Measurements from ENCODE around the gene TSPAN8.

TSPAN8 gene

DNA sequence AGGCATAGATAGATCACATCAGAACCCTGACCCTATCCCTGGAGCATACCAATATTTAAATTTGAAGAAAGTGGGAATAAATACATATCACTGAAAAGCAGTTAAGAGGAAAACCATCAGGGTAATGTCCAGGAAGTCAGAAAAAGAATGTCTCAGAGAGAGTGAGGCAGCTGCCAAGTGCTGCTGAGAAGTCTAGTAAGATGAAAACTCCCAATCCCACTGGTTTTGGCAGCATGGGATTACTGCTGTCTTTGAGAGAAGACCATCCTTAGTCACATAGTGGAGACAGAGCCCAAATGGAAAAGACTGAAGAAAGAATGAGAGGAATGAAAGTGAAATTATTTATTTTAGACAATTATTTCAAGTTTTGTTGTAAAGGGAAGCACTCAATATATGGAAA lies 11.5 kb upstream of the TSPAN8 start:
- TF ChIP-seq SIN3A (IDR thresholded peaks at IDR 0.05; ENCODE audit: borderline replicate concordance, insufficient read depth, low read length) (no peak), POLR2AphosphoS5 (IDR thresholded peaks at IDR 0.05; ENCODE audit: low read depth, low read length) (no peak), TAF1 (IDR thresholded peaks at IDR 0.05; ENCODE audit: borderline replicate concordance, insufficient read depth, low read length) (no peak), FOXP2 (optimal IDR thresholded peaks at IDR 0.05; ENCODE audit: borderline replicate concordance, extremely low read depth, extremely low read length, insufficient read depth) (no peak)
- TF ChIP-seq, protein P1, sequence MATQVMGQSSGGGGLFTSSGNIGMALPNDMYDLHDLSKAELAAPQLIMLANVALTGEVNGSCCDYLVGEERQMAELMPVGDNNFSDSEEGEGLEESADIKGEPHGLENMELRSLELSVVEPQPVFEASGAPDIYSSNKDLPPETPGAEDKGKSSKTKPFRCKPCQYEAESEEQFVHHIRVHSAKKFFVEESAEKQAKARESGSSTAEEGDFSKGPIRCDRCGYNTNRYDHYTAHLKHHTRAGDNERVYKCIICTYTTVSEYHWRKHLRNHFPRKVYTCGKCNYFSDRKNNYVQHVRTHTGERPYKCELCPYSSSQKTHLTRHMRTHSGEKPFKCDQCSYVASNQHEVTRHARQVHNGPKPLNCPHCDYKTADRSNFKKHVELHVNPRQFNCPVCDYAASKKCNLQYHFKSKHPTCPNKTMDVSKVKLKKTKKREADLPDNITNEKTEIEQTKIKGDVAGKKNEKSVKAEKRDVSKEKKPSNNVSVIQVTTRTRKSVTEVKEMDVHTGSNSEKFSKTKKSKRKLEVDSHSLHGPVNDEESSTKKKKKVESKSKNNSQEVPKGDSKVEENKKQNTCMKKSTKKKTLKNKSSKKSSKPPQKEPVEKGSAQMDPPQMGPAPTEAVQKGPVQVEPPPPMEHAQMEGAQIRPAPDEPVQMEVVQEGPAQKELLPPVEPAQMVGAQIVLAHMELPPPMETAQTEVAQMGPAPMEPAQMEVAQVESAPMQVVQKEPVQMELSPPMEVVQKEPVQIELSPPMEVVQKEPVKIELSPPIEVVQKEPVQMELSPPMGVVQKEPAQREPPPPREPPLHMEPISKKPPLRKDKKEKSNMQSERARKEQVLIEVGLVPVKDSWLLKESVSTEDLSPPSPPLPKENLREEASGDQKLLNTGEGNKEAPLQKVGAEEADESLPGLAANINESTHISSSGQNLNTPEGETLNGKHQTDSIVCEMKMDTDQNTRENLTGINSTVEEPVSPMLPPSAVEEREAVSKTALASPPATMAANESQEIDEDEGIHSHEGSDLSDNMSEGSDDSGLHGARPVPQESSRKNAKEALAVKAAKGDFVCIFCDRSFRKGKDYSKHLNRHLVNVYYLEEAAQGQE (IDR thresholded peaks at IDR 0.05; ENCODE audit: insufficient read depth in 1 of 2, low read depth in 2 of 2, low read length in 2 of 2): no peak

DNA sequence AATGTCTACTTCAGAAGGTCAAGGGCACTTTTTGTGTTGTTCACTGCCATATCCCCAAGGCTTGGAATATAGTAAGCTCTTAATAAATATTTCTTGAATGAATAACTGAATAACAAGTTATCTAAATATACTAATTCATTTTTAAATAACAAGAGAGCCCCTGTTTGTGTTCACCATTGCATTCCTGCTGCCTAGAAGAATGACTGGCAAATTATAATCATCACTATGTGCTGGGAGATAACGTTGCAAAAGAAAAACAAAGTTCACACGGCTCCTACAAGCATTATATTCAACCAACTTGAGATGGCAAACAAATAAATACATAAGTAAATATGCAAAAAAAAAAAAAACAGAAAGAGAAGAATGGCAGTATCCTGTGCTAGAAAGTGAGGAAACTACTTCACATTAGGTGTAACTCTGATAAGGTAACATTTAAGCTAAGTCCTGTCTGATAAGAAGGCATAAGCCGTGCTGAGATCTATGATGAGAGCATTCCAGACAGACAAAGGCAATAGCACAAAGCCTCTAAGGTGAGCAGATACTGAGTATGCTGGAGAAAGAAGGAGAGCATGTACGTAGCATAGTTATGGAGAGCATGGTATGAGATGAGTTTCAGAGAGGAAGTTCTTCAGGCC lies 9.2 kb upstream of the TSPAN8 start:
- TF ChIP-seq FOXP2 (optimal IDR thresholded peaks at IDR 0.05; ENCODE audit: borderline replicate concordance, extremely low read depth, extremely low read length, insufficient read depth) (no peak), SIN3A (IDR thresholded peaks at IDR 0.05; ENCODE audit: borderline replicate concordance, insufficient read depth, low read length) (no peak), POLR2AphosphoS5 (IDR thresholded peaks at IDR 0.05; ENCODE audit: low read depth, low read length) (no peak), TAF1 (IDR thresholded peaks at IDR 0.05; ENCODE audit: borderline replicate concordance, insufficient read depth, low read length) (no peak)
- TF ChIP-seq, protein P1 (IDR thresholded peaks at IDR 0.05; ENCODE audit: insufficient read depth in 1 of 2, low read depth in 2 of 2, low read length in 2 of 2): no peak

DNA sequence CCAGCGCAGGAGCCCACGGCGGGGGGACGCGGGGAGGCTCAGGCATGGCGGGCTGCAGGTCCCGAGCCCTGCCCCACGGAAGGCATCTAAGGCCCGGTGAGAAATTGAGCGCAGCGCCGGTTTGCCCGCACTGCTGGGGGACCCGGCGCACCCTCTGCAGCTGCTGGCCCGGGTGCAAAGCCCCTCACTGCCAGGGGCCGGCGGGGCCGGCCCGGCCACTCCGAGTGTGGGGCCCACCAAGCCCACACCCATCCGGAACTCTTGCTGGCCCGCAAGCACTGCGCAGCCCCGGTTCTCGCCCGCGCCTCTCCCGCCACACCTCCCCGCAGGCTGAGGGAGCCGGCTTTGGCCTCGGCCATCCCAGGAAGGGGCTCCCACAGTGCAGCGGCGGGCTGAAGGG lies 8.5 kb upstream of the TSPAN8 start:
- no peak for TF ChIP-seq POLR2AphosphoS5 (IDR thresholded peaks at IDR 0.05; ENCODE audit: low read depth, low read length)

DNA sequence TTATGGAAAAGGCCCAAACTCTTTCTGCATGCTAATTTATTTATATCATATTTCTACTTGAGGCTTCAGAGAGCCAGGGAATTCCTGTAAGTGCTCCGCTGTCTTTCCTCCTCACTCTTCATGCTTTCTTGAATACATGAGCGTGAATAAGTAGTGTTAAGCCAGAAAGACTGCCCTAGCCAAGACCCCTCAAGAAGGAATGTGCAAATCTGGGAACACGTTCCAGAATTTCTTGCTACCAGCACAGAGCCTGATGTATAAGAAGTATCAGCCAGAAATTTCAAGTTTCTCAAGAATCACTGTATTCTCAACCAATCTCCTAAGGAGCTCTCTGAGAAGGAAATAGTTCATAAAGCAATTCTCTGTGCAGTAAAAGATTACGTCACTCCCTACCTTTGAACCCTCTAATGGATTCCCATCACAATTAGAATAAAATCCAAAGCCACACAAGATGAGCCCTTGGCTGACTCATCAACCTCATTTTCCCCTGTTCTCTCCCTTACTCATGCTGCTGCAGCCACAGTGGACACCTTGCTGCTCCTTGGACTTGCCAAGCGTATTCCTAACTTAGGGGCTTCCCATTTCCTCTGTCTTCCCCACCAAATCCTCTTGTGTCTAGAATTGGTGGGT lies 6.9 kb upstream of the TSPAN8 start:
- TF ChIP-seq SIN3A (IDR thresholded peaks at IDR 0.05; ENCODE audit: borderline replicate concordance, insufficient read depth, low read length) (no peak), TAF1 (IDR thresholded peaks at IDR 0.05; ENCODE audit: borderline replicate concordance, insufficient read depth, low read length) (no peak), FOXP2 (optimal IDR thresholded peaks at IDR 0.05; ENCODE audit: borderline replicate concordance, extremely low read depth, extremely low read length, insufficient read depth) (no peak), POLR2AphosphoS5 (IDR thresholded peaks at IDR 0.05; ENCODE audit: low read depth, low read length) (no peak)
- TF ChIP-seq, protein P1 (IDR thresholded peaks at IDR 0.05; ENCODE audit: insufficient read depth in 1 of 2, low read depth in 2 of 2, low read length in 2 of 2): no peak

DNA sequence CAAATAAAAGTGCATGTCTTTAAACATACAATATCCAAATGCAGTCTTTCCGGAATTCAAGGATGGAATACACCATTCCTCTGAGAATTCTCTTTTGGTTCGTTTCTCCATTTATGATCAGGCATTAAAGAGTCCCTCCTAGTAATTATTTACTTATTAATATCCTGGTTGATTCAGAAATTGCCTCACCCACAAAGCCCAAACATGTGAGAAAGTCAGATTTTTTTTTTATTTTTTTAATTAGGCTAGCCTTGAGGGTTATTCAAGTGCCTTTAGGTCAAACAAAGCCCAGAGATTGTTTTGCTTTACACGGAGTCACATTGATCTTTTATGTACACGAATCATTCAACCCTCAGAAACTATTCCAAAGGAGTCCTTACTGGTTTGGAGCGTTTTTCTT lies 6.4 kb upstream of the TSPAN8 start:
- TF ChIP-seq, protein P1 (IDR thresholded peaks at IDR 0.05; ENCODE audit: insufficient read depth in 1 of 2, low read depth in 2 of 2, low read length in 2 of 2): no peak
- no peak for TF ChIP-seq FOXP2 (optimal IDR thresholded peaks at IDR 0.05; ENCODE audit: borderline replicate concordance, extremely low read depth, extremely low read length, insufficient read depth)
- TF ChIP-seq POLR2AphosphoS5 (IDR thresholded peaks at IDR 0.05; ENCODE audit: low read depth, low read length): no peak
- no peak for TF ChIP-seq SIN3A (IDR thresholded peaks at IDR 0.05; ENCODE audit: borderline replicate concordance, insufficient read depth, low read length)
- no peak for TF ChIP-seq TAF1 (IDR thresholded peaks at IDR 0.05; ENCODE audit: borderline replicate concordance, insufficient read depth, low read length)
